Measurements from ENCODE around the gene MTM1. TPM values are rescaled to one million over a fixed set of nuclear protein-coding genes. Genes with fewer than 3 reads are reported as not detected.

The MTM1 gene
- total and polyA plus RNA-seq, 2 donors from 2014 or later: 6.6 to 20.5 TPM

DNA sequence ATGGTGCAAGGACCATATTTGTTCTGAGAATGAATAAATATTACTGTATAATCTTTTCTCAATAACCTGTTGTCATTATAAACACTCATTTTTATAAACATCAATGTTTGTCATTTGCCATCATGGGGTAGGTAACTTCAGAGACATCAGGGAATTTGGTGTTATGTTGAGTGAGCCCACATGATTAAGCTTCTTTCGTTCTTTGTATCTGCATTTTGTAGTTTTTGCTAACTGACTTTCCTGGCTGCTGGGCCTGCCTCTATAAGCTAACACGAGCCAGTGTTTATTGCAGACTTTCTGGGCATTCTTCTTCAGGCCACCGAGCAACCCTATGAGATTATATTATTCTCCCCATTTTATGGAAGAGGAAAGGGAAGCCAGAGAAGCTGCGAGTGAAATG lies 76.0 kb downstream of the MTM1 start:
- FAIRE-seq: no peak
- no peak for TF ChIP-seq CTCF (IDR thresholded peaks at IDR 0.05; ENCODE audit: borderline replicate concordance, extremely low read depth, insufficient read depth)
- no peak overlapping the region for H3K4me3 ChIP-seq (ENCODE audit: low read length in 3 of 3)
- H3K4me1 ChIP-seq (ENCODE audit: control insufficient read depth in 2 of 3, insufficient read depth in 2 of 3, low read depth in 1 of 3, low read length in 3 of 3): no peaks in the 10 kb centered on the region
- DNase-seq: no peak
- intact Hi-C loops (cut with DNase I): no loop called here
- H3K9me3 ChIP-seq (ENCODE audit: control insufficient read depth in 2 of 3, insufficient read depth in 1 of 3, low read length in 3 of 3): no peaks in the 10 kb centered on the region
- H3K27ac ChIP-seq (ENCODE audit: low read depth in 2 of 2, low read length in 2 of 2): no peak overlapping the region
- H3K36me3 ChIP-seq (ENCODE audit: control insufficient read depth in 2 of 3, insufficient read depth in 3 of 3, low read length in 3 of 3): peaks cover 0 to 4% (median 0%) of the 10 kb centered on the region in 3 donors
- H3K9ac ChIP-seq (ENCODE audit: low read length in 3 of 3): no peak overlapping the region
- no peaks in the 10 kb centered on the region for H3K27me3 ChIP-seq (ENCODE audit: control insufficient read depth, insufficient read depth, low read length)

DNA sequence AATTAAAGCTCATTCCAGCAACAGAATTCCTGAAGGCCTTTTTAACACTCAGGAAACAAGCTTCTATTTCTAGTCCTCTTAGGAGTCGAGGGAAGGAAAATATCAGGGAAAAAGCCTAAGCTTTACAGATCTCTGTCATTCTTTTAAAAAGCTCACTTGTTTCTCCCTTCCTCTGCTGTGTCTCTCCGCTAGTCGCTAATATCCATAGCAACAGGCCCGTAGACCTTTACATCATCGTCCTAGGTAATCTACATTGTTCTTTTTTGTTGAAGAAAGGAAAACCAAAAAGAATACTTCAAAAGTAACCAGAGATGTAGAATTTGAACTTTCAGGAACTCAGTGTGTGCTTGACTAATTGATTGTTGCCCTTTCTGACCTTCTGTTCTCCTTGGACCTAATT lies 78.9 kb downstream of the MTM1 start:
- Histone ChIP-seq H3K4me1 (ENCODE audit: control insufficient read depth in 2 of 3, insufficient read depth in 2 of 3, low read depth in 1 of 3, low read length in 3 of 3) (no peaks in the 10 kb centered on the region), H3K4me3 (ENCODE audit: low read length in 3 of 3) (no peak overlapping the region), H3K27ac (ENCODE audit: low read depth in 2 of 2, low read length in 2 of 2) (no peak overlapping the region), H3K36me3 (ENCODE audit: control insufficient read depth in 2 of 3, insufficient read depth in 3 of 3, low read length in 3 of 3) (peaks cover 0 to 2% (median 0%) of the 10 kb centered on the region in 3 donors), H3K9me3 (ENCODE audit: control insufficient read depth in 2 of 3, insufficient read depth in 1 of 3, low read length in 3 of 3) (no peaks in the 10 kb centered on the region), H3K27me3 (ENCODE audit: control insufficient read depth, insufficient read depth, low read length) (no peaks in the 10 kb centered on the region), H3K9ac (ENCODE audit: low read length in 3 of 3) (no peak overlapping the region)
- TF ChIP-seq CTCF (IDR thresholded peaks at IDR 0.05; ENCODE audit: borderline replicate concordance, extremely low read depth, insufficient read depth): no peak
- intact Hi-C loops (cut with DNase I): no loop called here
- FAIRE-seq: no peak
- DNase-seq: peak in 1 of 5 donors; percentile 1

DNA sequence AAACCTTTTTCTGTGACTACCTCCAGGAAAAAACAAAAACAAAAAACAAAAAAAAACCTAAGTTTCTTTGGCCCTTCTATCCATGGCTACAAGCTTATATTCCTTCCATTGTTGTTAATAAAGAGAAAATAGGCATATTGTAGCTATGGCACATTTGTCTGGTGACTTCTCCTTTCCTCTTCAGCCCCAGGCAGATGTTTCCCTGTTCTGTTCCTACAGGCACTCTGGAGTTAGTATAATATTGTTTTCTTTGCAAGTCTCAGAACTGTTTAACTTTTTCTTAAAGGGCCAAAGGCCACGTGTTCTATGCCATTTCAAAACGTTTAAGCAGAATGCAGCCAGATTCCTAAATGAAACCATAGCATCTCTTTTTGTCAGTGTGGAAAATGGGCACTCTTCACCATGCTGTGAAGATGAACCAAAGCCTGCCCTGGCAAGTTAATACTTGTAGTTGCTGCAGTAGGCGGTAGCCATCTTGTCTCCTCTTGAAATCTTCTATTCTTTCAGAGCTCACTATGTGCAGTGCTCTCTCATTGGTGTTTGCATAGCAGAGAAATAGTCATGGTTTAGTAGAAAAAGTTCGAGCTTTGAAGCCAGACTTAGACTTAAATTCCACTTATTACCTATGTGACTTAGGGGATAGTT lies 80.0 kb downstream of the MTM1 start:
- Histone ChIP-seq H3K4me3 (ENCODE audit: low read length in 3 of 3) (no peak overlapping the region), H3K4me1 (ENCODE audit: control insufficient read depth in 2 of 3, insufficient read depth in 2 of 3, low read depth in 1 of 3, low read length in 3 of 3) (no peaks in the 10 kb centered on the region), H3K9me3 (ENCODE audit: control insufficient read depth in 2 of 3, insufficient read depth in 1 of 3, low read length in 3 of 3) (no peaks in the 10 kb centered on the region), H3K36me3 (ENCODE audit: control insufficient read depth in 2 of 3, insufficient read depth in 3 of 3, low read length in 3 of 3) (peaks cover 0 to 2% (median 0%) of the 10 kb centered on the region in 3 donors), H3K9ac (ENCODE audit: low read length in 3 of 3) (no peak overlapping the region), H3K27ac (ENCODE audit: low read depth in 2 of 2, low read length in 2 of 2) (no peak overlapping the region), H3K27me3 (ENCODE audit: control insufficient read depth, insufficient read depth, low read length) (no peaks in the 10 kb centered on the region)
- TF ChIP-seq CTCF (IDR thresholded peaks at IDR 0.05; ENCODE audit: borderline replicate concordance, extremely low read depth, insufficient read depth): no peak
- no peak for DNase-seq
- intact Hi-C loops (cut with DNase I): no loop called here
- FAIRE-seq: no peak

Measured in kidney (tissue), 14 donors.